Breast epithelium (tissue), 3 donors: Measurements from ENCODE around the gene H1-8.

Experiments
- POLR2A ChIP-seq: fragments of 450-650 bp; IDR thresholded peaks from one replicate; pipeline ENCODE4 v1.6.1; 2016; ENCODE audit warnings: antibody characterized with exemption, mild to moderate bottlenecking, moderate library complexity
- POLR2AphosphoS5 ChIP-seq, 3 donors: sonication (generic); formaldehyde crosslinking; IDR thresholded peaks; one replicate each; pipeline ENCODE4 v1.6.1; 2017; ENCODE audit warnings: antibody characterized with exemption in 3 of 3
- TF ChIP-seq, protein P1 (sequence below), 3 donors: fragments of 450-650 bp; IDR thresholded peaks; one replicate each; pipeline ENCODE4 v1.5.1; 2016 to 2017; ENCODE audit warnings: antibody characterized with exemption in 3 of 3, mild to moderate bottlenecking in 3 of 3, moderate library complexity in 3 of 3

- TF ChIP-seq, protein P1, sequence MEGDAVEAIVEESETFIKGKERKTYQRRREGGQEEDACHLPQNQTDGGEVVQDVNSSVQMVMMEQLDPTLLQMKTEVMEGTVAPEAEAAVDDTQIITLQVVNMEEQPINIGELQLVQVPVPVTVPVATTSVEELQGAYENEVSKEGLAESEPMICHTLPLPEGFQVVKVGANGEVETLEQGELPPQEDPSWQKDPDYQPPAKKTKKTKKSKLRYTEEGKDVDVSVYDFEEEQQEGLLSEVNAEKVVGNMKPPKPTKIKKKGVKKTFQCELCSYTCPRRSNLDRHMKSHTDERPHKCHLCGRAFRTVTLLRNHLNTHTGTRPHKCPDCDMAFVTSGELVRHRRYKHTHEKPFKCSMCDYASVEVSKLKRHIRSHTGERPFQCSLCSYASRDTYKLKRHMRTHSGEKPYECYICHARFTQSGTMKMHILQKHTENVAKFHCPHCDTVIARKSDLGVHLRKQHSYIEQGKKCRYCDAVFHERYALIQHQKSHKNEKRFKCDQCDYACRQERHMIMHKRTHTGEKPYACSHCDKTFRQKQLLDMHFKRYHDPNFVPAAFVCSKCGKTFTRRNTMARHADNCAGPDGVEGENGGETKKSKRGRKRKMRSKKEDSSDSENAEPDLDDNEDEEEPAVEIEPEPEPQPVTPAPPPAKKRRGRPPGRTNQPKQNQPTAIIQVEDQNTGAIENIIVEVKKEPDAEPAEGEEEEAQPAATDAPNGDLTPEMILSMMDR (IDR thresholded peaks at IDR 0.05), result no peak
- no peak for TF ChIP-seq POLR2AphosphoS5 (IDR thresholded peaks at IDR 0.05)
- TF ChIP-seq POLR2A, result no peak
These were observed 24.9 kb upstream of the H1-8 start for GRCh38 chr3:129518038-129518561.
